Measurements from ENCODE around the gene MYB. TPM values are rescaled to one million over a fixed set of nuclear protein-coding genes. Genes with fewer than 3 reads are reported as not detected.

MYB gene
- total RNA-seq, 1 experiment from 2014 or later, result 3.7 TPM

DNA sequence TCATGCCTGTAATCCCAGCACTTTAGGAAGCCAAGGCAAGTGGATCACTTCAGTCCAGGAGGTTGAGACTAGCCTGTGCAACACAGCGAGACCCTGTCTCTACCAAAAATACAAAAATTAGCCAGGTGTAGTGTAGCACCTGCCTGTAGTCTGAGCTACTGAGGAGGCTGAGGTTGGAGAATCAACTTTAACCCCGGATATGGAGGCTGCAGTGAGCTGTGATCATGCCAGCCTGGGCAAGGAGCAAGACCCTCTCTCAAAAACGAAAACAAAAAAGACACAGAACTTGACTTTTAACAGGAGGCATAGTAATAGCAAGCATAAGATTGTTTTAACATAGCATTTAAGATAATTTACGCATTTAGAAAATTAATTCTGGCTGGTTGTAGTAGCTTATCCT lies 32.5 kb downstream of the MYB start:
- ATAC-seq (no peak), DNase-seq (ENCODE audit: low read depth, low spot score) (no peak)
- POLR2A ChIA-PET, result no interaction called here
- Histone ChIP-seq H3K27me3 (ENCODE audit: insufficient read depth, low read length) (no peaks in the 10 kb centered on the region), H3K4me2 (ENCODE audit: low read length) (no peak overlapping the region), H3K27ac (ENCODE audit: low read depth, low read length) (no peak overlapping the region), H2AFZ (ENCODE audit: low read depth, low read length, poor library complexity, severe bottlenecking) (no peak overlapping the region), H3K36me3 (ENCODE audit: control insufficient read depth in 1 of 2, insufficient read depth in 2 of 2, low read length in 2 of 2) (no peaks in the 10 kb centered on the region), H3K9ac (ENCODE audit: low read length) (no peak overlapping the region), H3K79me2 (ENCODE audit: insufficient read depth, low read length) (no peaks in the 10 kb centered on the region), H3K4me1 (ENCODE audit: control insufficient read depth in 1 of 2, insufficient read depth in 2 of 2, low read length in 2 of 2) (no peaks in the 10 kb centered on the region), H4K20me1 (ENCODE audit: insufficient read depth) (no peaks in the 10 kb centered on the region), H3K9me3 (ENCODE audit: control insufficient read depth in 1 of 2, insufficient read depth in 1 of 2, low read depth in 1 of 2, low read length in 2 of 2) (no peaks in the 10 kb centered on the region), H3K4me3 (replicated peaks in 1 of 2; ENCODE audit: low read depth in 1 of 2, low read length in 2 of 2) (no peak overlapping the region), H3K9me2 (ENCODE audit: insufficient read depth) (no peaks in the 10 kb centered on the region)
- no TSS peak for BruUV-seq (replicated peaks)
- intact Hi-C loops (cut with micrococcal nuclease), result no loop called here
- CTCF ChIA-PET, result interaction anchor here (0.9 kb wide), 1 partner anchor 30 kb away, joined by 4 read pairs; no protein-coding TSS in a partner anchor
- TF ChIP-seq CEBPB (IDR thresholded peaks at IDR 0.05; ENCODE audit: low read depth) (no peak), YY1 (IDR thresholded peaks at IDR 0.05; ENCODE audit: extremely low read depth, insufficient replicate concordance, low read depth, low read length) (no peak), EZH2 (IDR thresholded peaks at IDR 0.05) (no peak), EGR1 (IDR thresholded peaks at IDR 0.05; ENCODE audit: low read depth) (no peak)
- RAD21 ChIA-PET (ENCODE audit: low non-redundant PET in 1 of 2, low total read pairs in 2 of 2, uncharacterized antibody in 2 of 2, unreplicated experiment in 2 of 2), result no interaction called here

DNA sequence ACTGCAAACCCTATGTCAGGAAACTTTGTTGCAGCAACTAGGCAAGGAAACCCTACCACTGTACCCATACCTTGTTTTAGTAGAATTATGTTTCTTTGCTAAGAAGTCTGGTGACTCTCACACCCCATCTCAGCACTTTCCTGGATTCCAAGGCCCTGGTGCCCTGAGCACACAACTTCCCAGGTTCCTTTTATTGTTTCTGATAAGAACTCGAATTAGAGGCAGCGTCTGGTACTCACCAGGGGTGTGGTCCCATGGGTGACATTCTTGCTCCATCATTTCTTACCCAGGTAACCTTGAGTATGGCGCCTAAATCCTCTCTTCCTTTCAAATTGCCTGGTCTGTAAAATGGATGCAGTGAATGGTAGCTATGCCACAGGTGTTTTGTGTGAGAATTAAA lies 34.1 kb downstream of the MYB start:
- H3K27ac ChIP-seq (ENCODE audit: low read depth, low read length), result no peak overlapping the region
- CTCF ChIA-PET, result no interaction called here
- H3K36me3 ChIP-seq (ENCODE audit: control insufficient read depth in 1 of 2, insufficient read depth in 2 of 2, low read length in 2 of 2), result no peaks in the 10 kb centered on the region
- H2AFZ ChIP-seq (ENCODE audit: low read depth, low read length, poor library complexity, severe bottlenecking), result no peak overlapping the region
- RAD21 ChIA-PET (ENCODE audit: low non-redundant PET in 1 of 2, low total read pairs in 2 of 2, uncharacterized antibody in 2 of 2, unreplicated experiment in 2 of 2), result no interaction called here
- POLR2A ChIA-PET, result no interaction called here
- H3K27me3 ChIP-seq (ENCODE audit: insufficient read depth, low read length), result no peaks in the 10 kb centered on the region
- H4K20me1 ChIP-seq (ENCODE audit: insufficient read depth), result no peaks in the 10 kb centered on the region
- H3K9me3 ChIP-seq (ENCODE audit: control insufficient read depth in 1 of 2, insufficient read depth in 1 of 2, low read depth in 1 of 2, low read length in 2 of 2), result no peaks in the 10 kb centered on the region
- H3K4me1 ChIP-seq (ENCODE audit: control insufficient read depth in 1 of 2, insufficient read depth in 2 of 2, low read length in 2 of 2), result no peaks in the 10 kb centered on the region
- H3K9me2 ChIP-seq (ENCODE audit: insufficient read depth), result no peaks in the 10 kb centered on the region
- TF ChIP-seq CEBPB (IDR thresholded peaks at IDR 0.05; ENCODE audit: low read depth) (no peak), SIN3A (IDR thresholded peaks at IDR 0.05; ENCODE audit: low read depth) (no peak), POLR2A (IDR thresholded peaks at IDR 0.05; ENCODE audit: borderline replicate concordance, extremely low read depth, insufficient read depth, insufficient read length) (no peak), SRF (IDR thresholded peaks at IDR 0.05; ENCODE audit: low read depth) (no peak)
- H3K4me3 ChIP-seq (replicated peaks in 1 of 2; ENCODE audit: low read depth in 1 of 2, low read length in 2 of 2), result no peak overlapping the region
- no peak for ATAC-seq
- H3K79me2 ChIP-seq (ENCODE audit: insufficient read depth, low read length), result no peaks in the 10 kb centered on the region
- intact Hi-C loops (cut with micrococcal nuclease), result no loop called here
- H3K9ac ChIP-seq (ENCODE audit: low read length), result no peak overlapping the region
- H3K4me2 ChIP-seq (ENCODE audit: low read length), result no peak overlapping the region
- BruUV-seq (replicated peaks), result no TSS peak
- DNase-seq (ENCODE audit: low read depth, low spot score), result no peak
